ENCODE measurements around the gene MED16. TPM values are rescaled to one million over a fixed set of nuclear protein-coding genes. Genes with fewer than 3 reads are reported as not detected.

MED16 gene
- total and polyA plus RNA-seq, 2 donors (not counting 1 experiment from before 2014, with no cell fraction given) = 19.3 to 35.0 TPM

DNA sequence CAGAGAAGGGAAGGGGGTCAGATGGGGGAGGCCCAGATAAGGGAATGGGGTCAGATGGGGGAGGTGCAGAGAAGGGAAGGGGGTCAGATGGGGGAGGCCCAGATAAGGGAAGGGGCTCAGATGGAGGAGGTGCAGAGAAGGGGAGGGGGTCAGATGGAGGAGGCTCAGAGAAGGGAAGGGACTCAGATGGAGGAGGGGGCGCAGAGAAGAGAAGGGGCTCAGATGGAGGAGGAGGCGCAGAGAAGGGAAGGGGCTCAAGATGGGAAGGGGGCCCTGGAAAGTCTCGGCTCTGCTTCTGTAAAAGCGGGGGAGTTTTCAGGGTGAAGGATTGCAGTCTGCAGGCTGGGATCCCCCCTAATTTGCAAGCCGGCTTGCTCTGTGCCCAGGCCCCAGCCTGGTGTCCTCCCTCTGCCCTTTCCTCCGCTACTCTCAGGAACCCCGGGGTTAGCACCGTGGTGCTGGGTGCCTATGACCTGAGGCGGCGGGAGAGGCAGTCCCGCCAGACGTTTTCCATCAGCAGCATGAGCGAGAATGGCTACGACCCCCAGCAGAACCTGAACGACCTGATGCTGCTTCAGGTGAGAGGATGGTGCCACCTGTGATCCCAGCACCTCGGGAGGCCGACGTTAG lies 63.7 kb downstream of the MED16 start:
- Histone ChIP-seq H3K4me3 (replicated peaks in 1 of 4; ENCODE audit: control extremely low read depth in 1 of 4, insufficient read depth in 1 of 4, low read depth in 3 of 4, low read length in 4 of 4) (no peak overlapping the region), H3K36me3 (ENCODE audit: control insufficient read depth, insufficient read depth, low read length) (no peaks in the 10 kb centered on the region), H3K27ac (ENCODE audit: insufficient read depth, low read length) (no peak overlapping the region), H2AFZ (ENCODE audit: low read length) (no peak overlapping the region), H4K20me1 (ENCODE audit: control insufficient read depth, extremely low read depth, insufficient read depth, low read length) (no peaks in the 10 kb centered on the region), H3K9me3 (ENCODE audit: control insufficient read depth, insufficient read depth, low read depth, low read length) (no peaks in the 10 kb centered on the region), H3K9ac (ENCODE audit: insufficient read depth, low read length) (no peak overlapping the region), H3K27me3 (ENCODE audit: control insufficient read depth, insufficient read depth, low read length) (no peaks in the 10 kb centered on the region), H3K4me1 (ENCODE audit: control insufficient read depth, extremely low read depth, insufficient read depth, low read length) (no peaks in the 10 kb centered on the region), H3K79me2 (ENCODE audit: control insufficient read depth, insufficient read depth, low read length) (no peaks in the 10 kb centered on the region), H3K4me2 (ENCODE audit: extremely low read depth, insufficient read depth, low read length) (no peak overlapping the region)
- DNase-seq (ENCODE audit: low read depth in 2 of 2) = no peak
- TF ChIP-seq EZH2 (IDR thresholded peaks at IDR 0.05; ENCODE audit: low read length, missing control alignments) = no peak
- TF ChIP-seq, protein P1, sequence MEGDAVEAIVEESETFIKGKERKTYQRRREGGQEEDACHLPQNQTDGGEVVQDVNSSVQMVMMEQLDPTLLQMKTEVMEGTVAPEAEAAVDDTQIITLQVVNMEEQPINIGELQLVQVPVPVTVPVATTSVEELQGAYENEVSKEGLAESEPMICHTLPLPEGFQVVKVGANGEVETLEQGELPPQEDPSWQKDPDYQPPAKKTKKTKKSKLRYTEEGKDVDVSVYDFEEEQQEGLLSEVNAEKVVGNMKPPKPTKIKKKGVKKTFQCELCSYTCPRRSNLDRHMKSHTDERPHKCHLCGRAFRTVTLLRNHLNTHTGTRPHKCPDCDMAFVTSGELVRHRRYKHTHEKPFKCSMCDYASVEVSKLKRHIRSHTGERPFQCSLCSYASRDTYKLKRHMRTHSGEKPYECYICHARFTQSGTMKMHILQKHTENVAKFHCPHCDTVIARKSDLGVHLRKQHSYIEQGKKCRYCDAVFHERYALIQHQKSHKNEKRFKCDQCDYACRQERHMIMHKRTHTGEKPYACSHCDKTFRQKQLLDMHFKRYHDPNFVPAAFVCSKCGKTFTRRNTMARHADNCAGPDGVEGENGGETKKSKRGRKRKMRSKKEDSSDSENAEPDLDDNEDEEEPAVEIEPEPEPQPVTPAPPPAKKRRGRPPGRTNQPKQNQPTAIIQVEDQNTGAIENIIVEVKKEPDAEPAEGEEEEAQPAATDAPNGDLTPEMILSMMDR (conservative IDR thresholded peaks at IDR 0.05 in 1 of 2, IDR thresholded peaks at IDR 0.05 in 1 of 2; ENCODE audit: low read depth in 1 of 2, low read length in 2 of 2) = no peak

DNA sequence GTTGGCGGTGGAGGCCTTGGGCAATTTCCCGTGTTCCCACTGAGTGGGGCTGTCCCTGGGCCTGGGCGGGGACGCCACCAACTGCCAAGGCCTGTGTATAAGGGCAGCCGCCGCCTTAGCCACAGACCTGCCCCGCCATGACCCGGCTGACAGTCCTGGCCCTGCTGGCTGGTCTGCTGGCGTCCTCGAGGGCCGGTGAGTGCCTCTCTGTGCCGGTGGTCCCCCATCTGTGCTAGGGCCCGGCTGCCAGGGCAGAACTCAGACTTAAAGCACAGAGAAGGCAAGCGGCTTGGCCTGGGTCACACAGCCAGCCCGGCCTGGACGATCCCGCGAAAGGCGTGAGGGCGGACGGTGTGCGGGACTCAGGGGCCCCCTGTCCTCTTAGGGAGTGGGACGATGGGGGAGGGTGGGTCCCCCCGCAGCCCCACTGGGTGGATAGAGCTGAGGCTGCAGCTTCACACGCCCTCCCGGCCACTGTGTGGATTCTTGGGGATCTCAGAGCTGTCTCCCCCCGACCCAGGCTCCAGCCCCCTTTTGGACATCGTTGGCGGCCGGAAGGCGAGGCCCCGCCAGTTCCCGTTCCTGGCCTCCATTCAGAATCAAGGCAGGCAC lies 65.2 kb downstream of the MED16 start, which contains the start of gene AZU1:
TSS of gene AZU1 (plus strand) at position 128 of the 612 bp plus-strand sequence. CDS start at position 138, 10 bp downstream.
- Histone ChIP-seq H3K9me3 (ENCODE audit: control insufficient read depth, insufficient read depth, low read depth, low read length) (no peaks in the 10 kb centered on the region), H3K27me3 (ENCODE audit: control insufficient read depth, insufficient read depth, low read length) (no peaks in the 10 kb centered on the region), H4K20me1 (ENCODE audit: control insufficient read depth, extremely low read depth, insufficient read depth, low read length) (no peaks in the 10 kb centered on the region), H3K79me2 (ENCODE audit: control insufficient read depth, insufficient read depth, low read length) (no peaks in the 10 kb centered on the region), H2AFZ (ENCODE audit: low read length) (no peak within 1 kb of the TSS), H3K9ac (ENCODE audit: insufficient read depth, low read length) (no peak within 1 kb of the TSS), H3K36me3 (ENCODE audit: control insufficient read depth, insufficient read depth, low read length) (no peaks in the 10 kb centered on the region), H3K4me2 (ENCODE audit: extremely low read depth, insufficient read depth, low read length) (no peak within 1 kb of the TSS), H3K27ac (ENCODE audit: insufficient read depth, low read length) (no peak within 1 kb of the TSS), H3K4me1 (ENCODE audit: control insufficient read depth, extremely low read depth, insufficient read depth, low read length) (no peaks in the 10 kb centered on the region), H3K4me3 (replicated peaks in 1 of 4; ENCODE audit: control extremely low read depth in 1 of 4, insufficient read depth in 1 of 4, low read depth in 3 of 4, low read length in 4 of 4) (no peak within 1 kb of the TSS)
- TF ChIP-seq EZH2 (IDR thresholded peaks at IDR 0.05; ENCODE audit: low read length, missing control alignments) = no peak
- TF ChIP-seq, protein P1 (conservative IDR thresholded peaks at IDR 0.05 in 1 of 2, IDR thresholded peaks at IDR 0.05 in 1 of 2; ENCODE audit: low read depth in 1 of 2, low read length in 2 of 2) = no peak
- peak in 1 of 2 donors; percentile 34 for DNase-seq (ENCODE audit: low read depth in 2 of 2)

DNA sequence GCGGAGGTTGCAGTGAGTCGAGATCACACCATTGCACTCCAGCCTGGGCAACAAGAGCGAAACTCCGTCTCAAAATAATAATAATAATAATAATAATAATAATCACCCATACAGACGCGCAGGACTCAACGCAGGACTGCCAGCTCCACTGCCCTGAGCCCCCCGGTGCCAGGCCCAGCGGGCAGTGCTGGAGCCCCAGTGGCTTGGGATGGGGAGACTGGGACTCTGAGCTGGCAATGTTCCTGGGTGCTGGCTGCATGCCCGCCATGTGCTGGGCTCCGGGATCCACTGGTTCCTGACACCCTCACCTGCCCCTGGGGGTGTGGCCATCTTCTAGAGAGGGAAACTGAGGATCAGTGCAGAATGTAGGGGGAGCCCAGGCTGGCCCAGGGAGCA lies 65.7 kb downstream of the MED16 start:
- H3K27me3 ChIP-seq (ENCODE audit: control insufficient read depth, insufficient read depth, low read length) = no peaks in the 10 kb centered on the region
- H2AFZ ChIP-seq (ENCODE audit: low read length) = no peak overlapping the region
- no peaks in the 10 kb centered on the region for H3K4me1 ChIP-seq (ENCODE audit: control insufficient read depth, extremely low read depth, insufficient read depth, low read length)
- no peak overlapping the region for H3K27ac ChIP-seq (ENCODE audit: insufficient read depth, low read length)
- H3K36me3 ChIP-seq (ENCODE audit: control insufficient read depth, insufficient read depth, low read length) = no peaks in the 10 kb centered on the region
- H3K4me3 ChIP-seq (replicated peaks in 1 of 4; ENCODE audit: control extremely low read depth in 1 of 4, insufficient read depth in 1 of 4, low read depth in 3 of 4, low read length in 4 of 4) = no peak overlapping the region
- no peak overlapping the region for H3K4me2 ChIP-seq (ENCODE audit: extremely low read depth, insufficient read depth, low read length)
- no peaks in the 10 kb centered on the region for H4K20me1 ChIP-seq (ENCODE audit: control insufficient read depth, extremely low read depth, insufficient read depth, low read length)
- H3K9me3 ChIP-seq (ENCODE audit: control insufficient read depth, insufficient read depth, low read depth, low read length) = no peaks in the 10 kb centered on the region
- no peak for TF ChIP-seq EZH2 (IDR thresholded peaks at IDR 0.05; ENCODE audit: low read length, missing control alignments)
- TF ChIP-seq, protein P1 (conservative IDR thresholded peaks at IDR 0.05 in 1 of 2, IDR thresholded peaks at IDR 0.05 in 1 of 2; ENCODE audit: low read depth in 1 of 2, low read length in 2 of 2) = no peak
- no peaks in the 10 kb centered on the region for H3K79me2 ChIP-seq (ENCODE audit: control insufficient read depth, insufficient read depth, low read length)
- no peak for DNase-seq (ENCODE audit: low read depth in 2 of 2)
- no peak overlapping the region for H3K9ac ChIP-seq (ENCODE audit: insufficient read depth, low read length)
